GM18505 (cell line): ENCODE results near the gene SALL1.

ENCODE experiments used
- ATAC-seq: cut with Tn5 transposase; IDR thresholded peaks from one replicate; pipeline ENCODE4 v1.9.1; 2021; ENCODE audit not compliant: unreplicated experiment
- POLR2A ChIP-seq: IDR thresholded peaks from 4 replicates; pipeline ENCODE4 v1.6.1; 2011; ENCODE audit warnings: borderline replicate concordance; ENCODE audit not compliant: insufficient read depth, insufficient read length; ENCODE audit errors: extremely low read depth

The SALL1 gene

DNA sequence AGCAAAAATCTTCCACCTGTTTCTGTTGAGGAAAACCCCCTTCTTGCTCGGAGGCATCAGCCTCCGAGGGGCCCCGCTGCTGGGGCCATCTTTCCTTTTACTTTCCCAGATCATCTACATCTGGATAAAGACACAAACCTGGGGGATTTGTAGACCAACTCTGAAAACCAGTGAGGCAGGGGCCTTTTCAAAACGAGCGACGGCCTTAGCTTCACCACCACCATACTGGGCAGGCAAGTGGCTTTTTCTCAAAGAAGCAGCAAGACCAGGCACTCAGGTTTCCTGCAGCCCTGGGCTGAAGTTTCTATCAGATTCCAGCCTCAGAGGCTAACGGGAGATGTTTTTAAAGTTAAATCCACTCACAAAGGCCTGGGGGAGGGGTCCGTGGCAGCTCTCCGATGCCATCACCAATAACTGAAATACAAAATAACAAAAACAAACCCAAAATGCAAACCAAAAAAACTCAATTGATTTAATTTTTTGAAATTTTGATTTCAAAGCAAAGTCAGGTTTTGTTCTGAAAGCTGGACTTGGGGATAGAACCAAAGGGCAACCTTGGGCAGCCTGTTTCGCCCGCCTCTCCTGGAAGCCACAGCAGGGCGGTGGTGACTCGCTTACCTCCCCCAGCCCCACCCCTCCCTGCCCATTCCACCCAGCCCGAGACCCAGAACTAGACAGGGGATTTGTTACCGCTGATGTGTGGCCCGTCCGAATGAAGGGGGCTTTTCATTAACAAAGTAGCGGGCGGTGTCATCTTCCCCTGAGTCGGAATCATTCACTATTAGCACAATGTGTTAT lies 55.8 kb downstream of the SALL1 start:
- no peak for TF ChIP-seq POLR2A

GRCh38 chr16:51093726-51094280 lies 57.3 kb downstream of the SALL1 start:
- TF ChIP-seq POLR2A: no peak

More for the DNA sequence above, 55.8 kb downstream of the SALL1 start:
- no peak for ATAC-seq

More at GRCh38 chr16:51093726-51094280, 57.3 kb downstream of the SALL1 start:
- ATAC-seq: no peak
